Loucy (cell line): Measurements from ENCODE around the gene GRIP2.

Experiments used
- H2AFZ ChIP-seq: fragments of 200-600 bp; sonication (generic); 2 replicates; pipeline ENCODE4 v1.6.0; 2016; ENCODE audit warnings: antibody characterized with exemption, mild to moderate bottlenecking, low read length, moderate library complexity
- H3F3A ChIP-seq: fragments of 200-600 bp; 2 replicates; pipeline ENCODE4 v1.6.0; 2016; ENCODE audit warnings: antibody characterized with exemption, low read depth, mild to moderate bottlenecking
- H3K27me3 ChIP-seq: fragments of 200-600 bp; sonication (generic); 2 replicates; pipeline ENCODE4 v1.6.1; 2014; ENCODE audit warnings: low read length, mild to moderate bottlenecking; ENCODE audit not compliant: insufficient read depth, poor library complexity, severe bottlenecking
- H3K36me3 ChIP-seq: fragments of 200-600 bp; sonication (generic); 2 replicates; pipeline ENCODE4 v1.6.1; 2016; ENCODE audit warnings: low read length; ENCODE audit not compliant: insufficient read depth
- H3K4me1 ChIP-seq: fragments of 200-600 bp; sonication (generic); 2 replicates; pipeline ENCODE4 v1.5.1; 2014; ENCODE audit warnings: low read length, mild to moderate bottlenecking; ENCODE audit not compliant: insufficient read depth, poor library complexity, severe bottlenecking
- H3K4me2 ChIP-seq: fragments of 200-600 bp; sonication (generic); 2 replicates; pipeline ENCODE4 v1.6.0; 2014; ENCODE audit warnings: antibody characterized with exemption, low read length, low read depth, mild to moderate bottlenecking; ENCODE audit not compliant: poor library complexity, severe bottlenecking
- H3K4me3 ChIP-seq: fragments of 200-600 bp; sonication (generic); 2 replicates; pipeline ENCODE4 v1.5.1; 2014; ENCODE audit warnings: low read length, mild to moderate bottlenecking, mixed read lengths; ENCODE audit not compliant: poor library complexity, severe bottlenecking
- H3K79me2 ChIP-seq: fragments of 200-600 bp; sonication (generic); 2 replicates; pipeline ENCODE4 v1.6.1; 2014; ENCODE audit warnings: low read length; ENCODE audit not compliant: insufficient read depth
- H3K9ac ChIP-seq: fragments of 200-600 bp; sonication (generic); 2 replicates; pipeline ENCODE4 v1.6.0; 2014; ENCODE audit warnings: mild to moderate bottlenecking, low read depth, low read length, moderate library complexity; ENCODE audit not compliant: poor library complexity, severe bottlenecking
- H3K9me2 ChIP-seq: fragments of 200-600 bp; sonication (generic); replicated peaks from 2 replicates; pipeline ENCODE4 v1.6.1; 2016; ENCODE audit warnings: low read depth, low read length, mixed read lengths
- H3K9me3 ChIP-seq: fragments of 200-600 bp; sonication (generic); 2 replicates; pipeline ENCODE4 v1.6.1; 2014; ENCODE audit warnings: mild to moderate bottlenecking, antibody characterized with exemption, low read length, low read depth; ENCODE audit not compliant: insufficient read depth
- H4K20me1 ChIP-seq: fragments of 200-600 bp; sonication (generic); 2 replicates; pipeline ENCODE4 v1.6.0; 2014; ENCODE audit warnings: antibody characterized with exemption, low read length, mild to moderate bottlenecking; ENCODE audit not compliant: insufficient read depth, poor library complexity, severe bottlenecking
- CTCF ChIP-seq: fragments of 200-600 bp; sonication (generic); conservative IDR thresholded peaks from 2 replicates; pipeline ENCODE4 v1.5.1; 2014; ENCODE audit warnings: mild to moderate bottlenecking, antibody characterized with exemption, low read length
- EZH2phosphoT487 ChIP-seq: fragments of 200-600 bp; IDR thresholded peaks from 2 replicates; pipeline ENCODE4 v1.6.1; 2018; ENCODE audit warnings: antibody characterized with exemption, mild to moderate bottlenecking, moderate library complexity, borderline replicate concordance

GRIP2 gene

DNA sequence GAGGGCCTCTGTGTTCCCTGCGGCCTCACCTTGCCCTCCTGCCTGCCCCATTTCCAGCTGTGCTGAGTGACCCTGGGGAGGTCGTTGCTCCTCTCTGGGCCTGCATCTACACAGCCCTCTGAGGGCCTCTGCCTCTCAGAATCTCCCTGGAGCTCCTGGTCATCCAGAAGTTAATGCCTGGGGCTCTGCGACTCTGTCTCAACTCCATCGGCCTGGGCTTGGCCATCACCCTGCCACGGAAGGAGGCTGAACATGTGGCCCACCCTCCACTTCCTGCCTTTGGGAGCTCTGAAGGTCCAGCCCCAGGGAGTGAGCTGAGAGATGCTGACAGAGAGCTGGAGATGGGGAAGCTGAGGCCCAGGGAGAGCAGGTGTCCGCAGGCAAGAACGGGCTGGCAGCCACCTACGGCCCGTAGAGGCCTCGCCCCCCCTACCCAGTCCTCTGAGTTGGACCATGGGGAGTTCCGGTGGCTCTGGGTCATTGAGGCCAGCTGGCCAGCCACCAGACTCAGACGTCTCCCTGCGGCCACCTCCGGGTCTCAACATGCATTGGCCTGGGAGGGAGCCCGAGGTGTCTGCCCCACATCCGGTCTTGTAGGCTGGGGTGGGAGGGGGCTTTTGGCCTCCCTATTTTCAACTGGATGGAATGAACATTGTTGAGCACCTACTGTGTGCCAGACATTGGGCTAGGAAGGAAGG lies 34.2 kb downstream of the GRIP2 start:
- H3K79me2 ChIP-seq: no peaks in the 10 kb centered on the region
- H3K27me3 ChIP-seq: no peaks in the 10 kb centered on the region
- no peaks in the 10 kb centered on the region for H3K36me3 ChIP-seq
- H3K4me1 ChIP-seq: no peaks in the 10 kb centered on the region
- no peak overlapping the region for H2AFZ ChIP-seq
- H3K4me3 ChIP-seq: no peak overlapping the region
- no peaks in the 10 kb centered on the region for H4K20me1 ChIP-seq
- H3K9ac ChIP-seq: no peak overlapping the region
- no peaks in the 10 kb centered on the region for H3K9me2 ChIP-seq
- H3K4me2 ChIP-seq: no peak overlapping the region
- H3K9me3 ChIP-seq: no peaks in the 10 kb centered on the region
- TF ChIP-seq CTCF (no peak), EZH2phosphoT487 (no peak)
- H3F3A ChIP-seq: no peaks in the 10 kb centered on the region

DNA sequence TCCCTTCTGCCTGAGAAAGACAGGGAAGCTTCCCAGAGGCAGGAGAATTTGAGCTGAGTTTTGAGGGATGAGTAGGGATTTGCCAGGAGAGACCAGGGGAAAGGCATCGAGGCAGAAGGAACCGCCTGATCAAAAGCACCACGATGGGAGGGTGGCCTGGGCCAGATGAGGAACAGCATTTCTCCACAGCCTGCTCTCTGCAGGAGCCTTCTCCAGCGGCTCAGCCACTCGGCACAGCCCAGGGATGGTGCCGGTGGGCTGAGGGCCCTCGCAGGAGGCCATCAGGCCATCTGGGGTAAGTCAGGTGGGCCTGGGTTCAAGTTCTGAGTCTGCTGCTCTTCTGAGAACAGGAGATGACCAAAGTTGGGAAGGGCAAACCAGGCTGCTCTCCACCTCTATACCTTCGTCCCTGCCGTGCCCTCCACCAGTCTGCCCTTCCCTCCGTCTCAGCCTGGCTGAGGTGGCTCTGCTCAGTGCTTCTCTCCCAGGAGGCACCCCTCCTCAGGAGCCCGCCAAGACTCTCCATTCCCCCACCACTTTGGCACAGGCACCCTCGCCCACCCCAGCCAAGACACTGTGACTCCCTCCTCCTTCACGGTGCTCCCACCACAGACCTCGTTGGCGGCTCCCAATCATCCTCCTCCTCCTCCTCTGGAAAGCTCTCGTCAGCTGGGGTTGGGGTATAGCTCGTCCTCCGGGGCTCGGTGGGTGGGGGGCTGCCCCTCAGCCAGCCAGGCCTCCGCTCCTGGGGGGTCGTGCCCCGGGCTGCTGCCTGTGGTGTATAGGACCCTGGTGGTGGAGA lies 34.9 kb downstream of the GRIP2 start:
- Histone ChIP-seq H3K4me3 (no peak overlapping the region), H3K27me3 (no peaks in the 10 kb centered on the region), H3F3A (no peaks in the 10 kb centered on the region)

DNA sequence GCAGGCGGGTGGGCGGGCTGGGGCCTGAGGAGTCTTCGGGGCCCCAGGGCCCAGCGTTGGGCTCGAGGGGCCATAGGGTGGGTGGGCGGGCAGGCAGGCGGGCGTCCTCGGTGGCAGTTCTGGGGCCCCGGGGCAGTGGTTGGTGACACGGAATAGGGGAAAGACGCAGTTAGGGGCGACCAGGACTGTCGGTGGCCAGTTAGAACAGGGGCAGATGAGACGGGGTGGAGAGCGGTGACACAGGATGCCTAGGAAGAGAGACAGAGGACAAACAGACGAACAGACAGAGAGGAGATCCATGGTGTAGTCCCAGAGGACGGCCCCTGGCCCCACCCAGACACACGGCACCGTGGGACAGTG lies 36.5 kb downstream of the GRIP2 start:
- TF ChIP-seq CTCF: no peak
- Histone ChIP-seq H3K27me3 (no peaks in the 10 kb centered on the region), H3K4me2 (no peak overlapping the region), H3K79me2 (no peaks in the 10 kb centered on the region), H2AFZ (no peak overlapping the region), H3K4me1 (no peaks in the 10 kb centered on the region), H3K9me3 (no peaks in the 10 kb centered on the region), H4K20me1 (no peaks in the 10 kb centered on the region), H3K9me2 (no peaks in the 10 kb centered on the region), H3K9ac (no peak overlapping the region), H3F3A (no peaks in the 10 kb centered on the region), H3K36me3 (no peaks in the 10 kb centered on the region), H3K4me3 (no peak overlapping the region)

More for the DNA sequence above, 34.9 kb downstream of the GRIP2 start:
- Histone ChIP-seq H3K36me3 (no peaks in the 10 kb centered on the region), H3K4me2 (no peak overlapping the region), H3K79me2 (no peaks in the 10 kb centered on the region), H3K9ac (no peak overlapping the region), H4K20me1 (no peaks in the 10 kb centered on the region), H3K9me2 (no peaks in the 10 kb centered on the region), H2AFZ (no peak overlapping the region), H3K9me3 (no peaks in the 10 kb centered on the region), H3K4me1 (no peaks in the 10 kb centered on the region)
- TF ChIP-seq CTCF (no peak), EZH2phosphoT487 (no peak)
